Panc1 (cell line): ENCODE measurements around the gene ARPC2. TPM values are rescaled to one million over a fixed set of nuclear protein-coding genes. Genes with fewer than 3 reads are reported as not detected.

Experiments
- ATAC-seq: fragments of 200-7000 bp; cut with Tn5 transposase; 2 replicates; pipeline ENCODE4 v1.9.1; 2020; ENCODE audit warnings: mild to moderate bottlenecking, moderate library complexity
- BruUV-seq: library from RNA; stranded (reverse); fragments of 400-500 nt; replicated peaks from 2 replicates; lab custom pipeline; 2021; lab: Mats Ljungman, UMichigan
- CTCF ChIA-PET: fragments of 300-600 bp; sonication (Branson Sonifier 250); formaldehyde crosslinking; loops from one replicate; lab custom pipeline; 2022; ENCODE audit warnings: antibody characterized with exemption; lab: Charles Lee
- POLR2A ChIA-PET: fragments of 300-600 bp; sonication (Branson Sonifier 250); formaldehyde crosslinking; loops from one replicate; lab custom pipeline; 2022; ENCODE audit warnings: antibody characterized with exemption; lab: Charles Lee
- DNase-seq: peaks from one replicate; pipeline ENCODE4 v3.0.0-alpha.2; 2010; ENCODE audit warnings: low read depth, low spot score
- H3K27ac ChIP-seq: 2 replicates; pipeline ENCODE4 v1.5.1; 2011; ENCODE audit warnings: mild to moderate bottlenecking, low read length, inconsistent platforms
- H3K27me3 ChIP-seq: fragments of 200-500 bp; sonication (Bioruptor generic); 2 replicates; pipeline ENCODE4 v1.6.0; 2014; ENCODE audit warnings: low read length, inconsistent platforms; ENCODE audit not compliant: control insufficient read depth, insufficient read depth
- H3K36me3 ChIP-seq: fragments of 200-500 bp; sonication (Bioruptor generic); 2 replicates; pipeline ENCODE4 v1.5.1; 2014; ENCODE audit warnings: inconsistent platforms, mild to moderate bottlenecking, low read length, moderate library complexity; ENCODE audit not compliant: control insufficient read depth, insufficient read depth
- H3K4me1 ChIP-seq: 2 replicates; pipeline ENCODE4 v1.5.1; 2011; ENCODE audit warnings: inconsistent platforms, mild to moderate bottlenecking, low read length, moderate library complexity; ENCODE audit not compliant: control insufficient read depth, insufficient read depth
- H3K4me3 ChIP-seq, 2 experiments: 2 replicates each; pipeline ENCODE4 v1.5.1; 2011 to 2012; ENCODE audit warnings: low read depth in 2 of 2, low read length in 2 of 2, mild to moderate bottlenecking in 2 of 2, inconsistent platforms in 1 of 2, moderate library complexity in 1 of 2
- H3K9me3 ChIP-seq: fragments of 200-500 bp; sonication (Bioruptor generic); 2 replicates; pipeline ENCODE4 v1.5.1; 2014; ENCODE audit warnings: low read depth, mild to moderate bottlenecking, inconsistent platforms, low read length, moderate library complexity; ENCODE audit not compliant: control insufficient read depth, insufficient read depth
- POLR2AphosphoS5 ChIP-seq: IDR thresholded peaks from 2 replicates; pipeline ENCODE4 v1.6.1; 2012; ENCODE audit warnings: mild to moderate bottlenecking, low read depth, low read length, moderate library complexity
- SIN3A ChIP-seq: IDR thresholded peaks from 2 replicates; pipeline ENCODE4 v1.6.1; 2012; ENCODE audit warnings: low read depth, mild to moderate bottlenecking, low read length, moderate library complexity, borderline replicate concordance; ENCODE audit not compliant: insufficient read depth
- TCF7L2 ChIP-seq: IDR thresholded peaks from 2 replicates; pipeline ENCODE4 v1.6.1; 2011; ENCODE audit warnings: mild to moderate bottlenecking, low read depth, low read length, inconsistent platforms
- in situ Hi-C: cut with HindIII; loops from 2 replicates; pipeline ENCODE4 v1.10.0; 2016; ENCODE audit warnings: low sequenced_read_pairs, low pct_unique_long_range_greater_than_20kb
- intact Hi-C: fragments of 100-400 bp; cut with micrococcal nuclease; formaldehyde crosslinking; loops from one replicate; pipeline ENCODE4 v1.10.0; 2022; ENCODE audit not compliant: unreplicated experiment
- total RNA-seq: library from RNA; stranded (reverse); gene quantifications from one replicate; pipeline ENCODE4 v1.2.1, GENCODE V29; 2021; ENCODE audit not compliant: unreplicated experiment
- TF ChIP-seq, protein P1 (sequence below): fragments of 450-650 bp; IDR thresholded peaks from 2 replicates; pipeline ENCODE4 v1.5.1; 2017; ENCODE audit warnings: mild to moderate bottlenecking
- TF ChIP-seq, protein P2 (sequence below), 2 experiments: IDR thresholded peaks; 2 replicates each; pipeline ENCODE4 v1.6.1; 2011 to 2012; ENCODE audit warnings: low read depth in 2 of 2, control low read depth in 1 of 2, low read length in 1 of 2, mild to moderate bottlenecking in 1 of 2, moderate library complexity in 1 of 2; ENCODE audit not compliant: insufficient read depth in 1 of 2

Gene ARPC2
- total RNA-seq, 1 experiment from 2014 or later: 248 TPM

DNA sequence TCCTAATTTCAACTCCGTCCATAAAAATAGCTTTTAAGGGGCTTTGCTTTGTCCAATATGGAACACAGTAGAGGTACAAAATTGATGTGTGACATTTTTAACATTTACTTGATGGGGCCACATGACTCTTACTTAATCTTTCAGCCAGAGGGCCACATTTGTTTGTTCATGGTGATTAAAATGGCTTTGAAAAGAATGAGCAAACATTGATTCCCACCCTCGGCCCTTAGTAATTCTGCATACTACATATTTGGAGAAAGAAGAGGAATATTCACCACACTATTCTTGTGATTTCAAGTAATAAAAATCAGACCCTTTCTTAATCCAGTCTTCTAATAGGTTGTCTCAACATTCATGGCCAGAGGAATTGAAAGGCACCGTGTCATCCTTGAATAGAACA is 17.5 kb downstream of the ARPC2 start:
- in situ Hi-C loops (no loop called here), intact Hi-C loops (no loop called here)
- ATAC-seq (no peak), DNase-seq (no peak)
- H3K4me3 ChIP-seq: no peak overlapping the region
- POLR2A ChIA-PET: no interaction called here
- no peaks in the 10 kb centered on the region for H3K4me1 ChIP-seq
- H3K27me3 ChIP-seq: no peaks in the 10 kb centered on the region
- TF ChIP-seq, protein P1, sequence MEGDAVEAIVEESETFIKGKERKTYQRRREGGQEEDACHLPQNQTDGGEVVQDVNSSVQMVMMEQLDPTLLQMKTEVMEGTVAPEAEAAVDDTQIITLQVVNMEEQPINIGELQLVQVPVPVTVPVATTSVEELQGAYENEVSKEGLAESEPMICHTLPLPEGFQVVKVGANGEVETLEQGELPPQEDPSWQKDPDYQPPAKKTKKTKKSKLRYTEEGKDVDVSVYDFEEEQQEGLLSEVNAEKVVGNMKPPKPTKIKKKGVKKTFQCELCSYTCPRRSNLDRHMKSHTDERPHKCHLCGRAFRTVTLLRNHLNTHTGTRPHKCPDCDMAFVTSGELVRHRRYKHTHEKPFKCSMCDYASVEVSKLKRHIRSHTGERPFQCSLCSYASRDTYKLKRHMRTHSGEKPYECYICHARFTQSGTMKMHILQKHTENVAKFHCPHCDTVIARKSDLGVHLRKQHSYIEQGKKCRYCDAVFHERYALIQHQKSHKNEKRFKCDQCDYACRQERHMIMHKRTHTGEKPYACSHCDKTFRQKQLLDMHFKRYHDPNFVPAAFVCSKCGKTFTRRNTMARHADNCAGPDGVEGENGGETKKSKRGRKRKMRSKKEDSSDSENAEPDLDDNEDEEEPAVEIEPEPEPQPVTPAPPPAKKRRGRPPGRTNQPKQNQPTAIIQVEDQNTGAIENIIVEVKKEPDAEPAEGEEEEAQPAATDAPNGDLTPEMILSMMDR: no peak
- TF ChIP-seq TCF7L2 (no peak), SIN3A (no peak), POLR2AphosphoS5 (no peak)
- TF ChIP-seq, protein P2, sequence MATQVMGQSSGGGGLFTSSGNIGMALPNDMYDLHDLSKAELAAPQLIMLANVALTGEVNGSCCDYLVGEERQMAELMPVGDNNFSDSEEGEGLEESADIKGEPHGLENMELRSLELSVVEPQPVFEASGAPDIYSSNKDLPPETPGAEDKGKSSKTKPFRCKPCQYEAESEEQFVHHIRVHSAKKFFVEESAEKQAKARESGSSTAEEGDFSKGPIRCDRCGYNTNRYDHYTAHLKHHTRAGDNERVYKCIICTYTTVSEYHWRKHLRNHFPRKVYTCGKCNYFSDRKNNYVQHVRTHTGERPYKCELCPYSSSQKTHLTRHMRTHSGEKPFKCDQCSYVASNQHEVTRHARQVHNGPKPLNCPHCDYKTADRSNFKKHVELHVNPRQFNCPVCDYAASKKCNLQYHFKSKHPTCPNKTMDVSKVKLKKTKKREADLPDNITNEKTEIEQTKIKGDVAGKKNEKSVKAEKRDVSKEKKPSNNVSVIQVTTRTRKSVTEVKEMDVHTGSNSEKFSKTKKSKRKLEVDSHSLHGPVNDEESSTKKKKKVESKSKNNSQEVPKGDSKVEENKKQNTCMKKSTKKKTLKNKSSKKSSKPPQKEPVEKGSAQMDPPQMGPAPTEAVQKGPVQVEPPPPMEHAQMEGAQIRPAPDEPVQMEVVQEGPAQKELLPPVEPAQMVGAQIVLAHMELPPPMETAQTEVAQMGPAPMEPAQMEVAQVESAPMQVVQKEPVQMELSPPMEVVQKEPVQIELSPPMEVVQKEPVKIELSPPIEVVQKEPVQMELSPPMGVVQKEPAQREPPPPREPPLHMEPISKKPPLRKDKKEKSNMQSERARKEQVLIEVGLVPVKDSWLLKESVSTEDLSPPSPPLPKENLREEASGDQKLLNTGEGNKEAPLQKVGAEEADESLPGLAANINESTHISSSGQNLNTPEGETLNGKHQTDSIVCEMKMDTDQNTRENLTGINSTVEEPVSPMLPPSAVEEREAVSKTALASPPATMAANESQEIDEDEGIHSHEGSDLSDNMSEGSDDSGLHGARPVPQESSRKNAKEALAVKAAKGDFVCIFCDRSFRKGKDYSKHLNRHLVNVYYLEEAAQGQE (IDR thresholded peaks at IDR 0.05; ENCODE audit: insufficient read depth in 1 of 2, low read depth in 2 of 2, low read length in 1 of 2): no peak
- no peak overlapping the region for H3K27ac ChIP-seq
- BruUV-seq: no TSS peak
- CTCF ChIA-PET: no interaction called here
- peaks cover 25% of the 10 kb centered on the region for H3K36me3 ChIP-seq
- H3K9me3 ChIP-seq: no peaks in the 10 kb centered on the region

DNA sequence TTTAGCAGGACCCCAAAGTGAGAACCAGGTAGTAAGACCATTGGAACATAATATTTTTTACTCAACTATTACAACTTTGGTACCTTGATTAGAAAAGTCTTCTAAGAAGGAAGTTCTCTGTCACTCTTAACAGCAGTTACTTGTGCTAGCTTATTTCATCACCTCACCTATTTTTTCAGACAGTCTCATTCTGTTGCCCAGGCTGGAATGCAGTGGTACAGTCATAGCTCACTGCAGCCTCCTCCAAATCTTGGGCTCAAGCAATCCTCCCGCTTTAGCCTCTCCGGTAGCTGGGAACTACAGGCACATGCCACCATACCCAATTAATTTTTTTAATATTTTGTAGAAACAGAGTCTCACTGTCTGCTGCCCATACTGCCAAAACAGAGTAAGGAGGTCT is 18.0 kb downstream of the ARPC2 start:
- intact Hi-C loops: no loop called here

More for the DNA sequence above, 18.0 kb downstream of the ARPC2 start:
- in situ Hi-C loops: no loop called here
- BruUV-seq: no TSS peak
- no peak for DNase-seq
- ChIA-PET POLR2A (no interaction called here), CTCF (no interaction called here)
- no peak for ATAC-seq
- TF ChIP-seq TCF7L2 (no peak), SIN3A (no peak), POLR2AphosphoS5 (no peak)
- TF ChIP-seq, protein P2 (IDR thresholded peaks at IDR 0.05; ENCODE audit: insufficient read depth in 1 of 2, low read depth in 2 of 2, low read length in 1 of 2): no peak
- TF ChIP-seq, protein P1: no peak
- no peak overlapping the region for H3K27ac ChIP-seq
- H3K4me1 ChIP-seq: no peaks in the 10 kb centered on the region
- H3K27me3 ChIP-seq: no peaks in the 10 kb centered on the region
- H3K36me3 ChIP-seq: peaks cover 24% of the 10 kb centered on the region
- no peaks in the 10 kb centered on the region for H3K9me3 ChIP-seq
- H3K4me3 ChIP-seq: no peak overlapping the region
